ENCODE data around the gene CEP72.

GRCh38 chr5:635306-636055, 23.3 kb downstream of the CEP72 start:
- TF ChIP-seq, protein P1, sequence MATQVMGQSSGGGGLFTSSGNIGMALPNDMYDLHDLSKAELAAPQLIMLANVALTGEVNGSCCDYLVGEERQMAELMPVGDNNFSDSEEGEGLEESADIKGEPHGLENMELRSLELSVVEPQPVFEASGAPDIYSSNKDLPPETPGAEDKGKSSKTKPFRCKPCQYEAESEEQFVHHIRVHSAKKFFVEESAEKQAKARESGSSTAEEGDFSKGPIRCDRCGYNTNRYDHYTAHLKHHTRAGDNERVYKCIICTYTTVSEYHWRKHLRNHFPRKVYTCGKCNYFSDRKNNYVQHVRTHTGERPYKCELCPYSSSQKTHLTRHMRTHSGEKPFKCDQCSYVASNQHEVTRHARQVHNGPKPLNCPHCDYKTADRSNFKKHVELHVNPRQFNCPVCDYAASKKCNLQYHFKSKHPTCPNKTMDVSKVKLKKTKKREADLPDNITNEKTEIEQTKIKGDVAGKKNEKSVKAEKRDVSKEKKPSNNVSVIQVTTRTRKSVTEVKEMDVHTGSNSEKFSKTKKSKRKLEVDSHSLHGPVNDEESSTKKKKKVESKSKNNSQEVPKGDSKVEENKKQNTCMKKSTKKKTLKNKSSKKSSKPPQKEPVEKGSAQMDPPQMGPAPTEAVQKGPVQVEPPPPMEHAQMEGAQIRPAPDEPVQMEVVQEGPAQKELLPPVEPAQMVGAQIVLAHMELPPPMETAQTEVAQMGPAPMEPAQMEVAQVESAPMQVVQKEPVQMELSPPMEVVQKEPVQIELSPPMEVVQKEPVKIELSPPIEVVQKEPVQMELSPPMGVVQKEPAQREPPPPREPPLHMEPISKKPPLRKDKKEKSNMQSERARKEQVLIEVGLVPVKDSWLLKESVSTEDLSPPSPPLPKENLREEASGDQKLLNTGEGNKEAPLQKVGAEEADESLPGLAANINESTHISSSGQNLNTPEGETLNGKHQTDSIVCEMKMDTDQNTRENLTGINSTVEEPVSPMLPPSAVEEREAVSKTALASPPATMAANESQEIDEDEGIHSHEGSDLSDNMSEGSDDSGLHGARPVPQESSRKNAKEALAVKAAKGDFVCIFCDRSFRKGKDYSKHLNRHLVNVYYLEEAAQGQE (IDR thresholded peaks at IDR 0.05; ENCODE audit: low read depth) = no peak
- no peak for TF ChIP-seq EGR1 (IDR thresholded peaks at IDR 0.05)
- no peak for TF ChIP-seq YY1 (IDR thresholded peaks at IDR 0.05; ENCODE audit: low read depth)
- no peak for TF ChIP-seq ZBTB7A (IDR thresholded peaks at IDR 0.05; ENCODE audit: low read depth)
- TF ChIP-seq RAD21 (IDR thresholded peaks at IDR 0.05; ENCODE audit: low read depth) = no peak
- no peak for TF ChIP-seq EP300 (IDR thresholded peaks at IDR 0.05; ENCODE audit: borderline replicate concordance)
- no peak for TF ChIP-seq TEAD4 (IDR thresholded peaks at IDR 0.05)
- no peak for TF ChIP-seq TAF1 (IDR thresholded peaks at IDR 0.05; ENCODE audit: low read depth)
- no peak for TF ChIP-seq CEBPB (IDR thresholded peaks at IDR 0.05)
- TF ChIP-seq, protein P2, sequence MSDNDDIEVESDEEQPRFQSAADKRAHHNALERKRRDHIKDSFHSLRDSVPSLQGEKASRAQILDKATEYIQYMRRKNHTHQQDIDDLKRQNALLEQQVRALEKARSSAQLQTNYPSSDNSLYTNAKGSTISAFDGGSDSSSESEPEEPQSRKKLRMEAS (IDR thresholded peaks at IDR 0.05) = no peak
- TF ChIP-seq, protein P3, sequence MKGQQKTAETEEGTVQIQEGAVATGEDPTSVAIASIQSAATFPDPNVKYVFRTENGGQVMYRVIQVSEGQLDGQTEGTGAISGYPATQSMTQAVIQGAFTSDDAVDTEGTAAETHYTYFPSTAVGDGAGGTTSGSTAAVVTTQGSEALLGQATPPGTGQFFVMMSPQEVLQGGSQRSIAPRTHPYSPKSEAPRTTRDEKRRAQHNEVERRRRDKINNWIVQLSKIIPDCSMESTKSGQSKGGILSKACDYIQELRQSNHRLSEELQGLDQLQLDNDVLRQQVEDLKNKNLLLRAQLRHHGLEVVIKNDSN (IDR thresholded peaks at IDR 0.05) = no peak
- TF ChIP-seq TCF12 (IDR thresholded peaks at IDR 0.05; ENCODE audit: low read depth) = no peak

All from Ishikawa (cell line).